GM18951 (cell line): ENCODE results near the gene PDZD7.
"Not testable (repeated sequence)": the region's sequence is repeated elsewhere in the genome, so short reads cannot be mapped to it uniquely, and the experiment has no call there.

Experiments used
- POLR2A ChIP-seq: IDR thresholded peaks from 4 replicates; pipeline ENCODE4 v1.6.1; 2011; ENCODE audit warnings: mild to moderate bottlenecking; ENCODE audit not compliant: insufficient read length, insufficient read depth; ENCODE audit errors: extremely low read depth
- in situ Hi-C: fragments of 300-500 bp; cut with MboI; formaldehyde crosslinking; loops from one replicate; pipeline ENCODE4 v1.12.0; 2022; ENCODE audit warnings: low sequenced_read_pairs, mixed read lengths, inconsistent platforms; ENCODE audit not compliant: unreplicated experiment

PDZD7 gene

GRCh38 chr10:100980711-100981110 is 50.2 kb downstream of the PDZD7 start:
- no peak for TF ChIP-seq POLR2A
- in situ Hi-C loops, result no loop called here

GRCh38 chr10:100980311-100980710 is 50.6 kb downstream of the PDZD7 start:
- TF ChIP-seq POLR2A, result no peak
- in situ Hi-C loops, result no loop called here

DNA sequence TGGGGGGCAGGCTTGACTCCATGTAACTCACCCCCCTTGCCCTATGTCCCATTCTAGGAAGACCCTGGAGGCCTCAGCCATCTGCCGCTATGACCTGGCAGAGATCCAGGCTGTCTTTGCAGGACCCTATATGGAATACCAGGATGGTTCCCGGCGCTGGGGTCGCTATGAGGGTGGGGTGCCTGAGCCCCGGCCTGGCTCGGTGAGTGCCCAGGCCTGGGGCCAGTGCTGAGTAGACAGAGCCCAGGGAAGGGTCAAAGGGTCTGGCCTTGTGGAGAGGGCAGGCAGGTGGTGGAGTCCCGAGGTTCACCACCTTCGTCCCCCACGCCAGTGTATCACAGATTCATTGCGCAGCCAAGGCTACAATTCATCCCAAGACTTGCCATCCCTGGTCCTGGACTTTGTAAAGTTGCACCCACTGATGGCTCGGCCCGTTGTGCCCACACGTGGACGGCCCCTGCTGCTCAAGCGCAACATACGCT is 51.1 kb downstream of the PDZD7 start:
- in situ Hi-C loops, result no loop called here
- TF ChIP-seq POLR2A, result no peak

- in situ Hi-C loops, result no loop called here
- TF ChIP-seq POLR2A, result no peak
Measured at GRCh38 chr10:100978901-100979195, 52.1 kb downstream of the PDZD7 start.

DNA sequence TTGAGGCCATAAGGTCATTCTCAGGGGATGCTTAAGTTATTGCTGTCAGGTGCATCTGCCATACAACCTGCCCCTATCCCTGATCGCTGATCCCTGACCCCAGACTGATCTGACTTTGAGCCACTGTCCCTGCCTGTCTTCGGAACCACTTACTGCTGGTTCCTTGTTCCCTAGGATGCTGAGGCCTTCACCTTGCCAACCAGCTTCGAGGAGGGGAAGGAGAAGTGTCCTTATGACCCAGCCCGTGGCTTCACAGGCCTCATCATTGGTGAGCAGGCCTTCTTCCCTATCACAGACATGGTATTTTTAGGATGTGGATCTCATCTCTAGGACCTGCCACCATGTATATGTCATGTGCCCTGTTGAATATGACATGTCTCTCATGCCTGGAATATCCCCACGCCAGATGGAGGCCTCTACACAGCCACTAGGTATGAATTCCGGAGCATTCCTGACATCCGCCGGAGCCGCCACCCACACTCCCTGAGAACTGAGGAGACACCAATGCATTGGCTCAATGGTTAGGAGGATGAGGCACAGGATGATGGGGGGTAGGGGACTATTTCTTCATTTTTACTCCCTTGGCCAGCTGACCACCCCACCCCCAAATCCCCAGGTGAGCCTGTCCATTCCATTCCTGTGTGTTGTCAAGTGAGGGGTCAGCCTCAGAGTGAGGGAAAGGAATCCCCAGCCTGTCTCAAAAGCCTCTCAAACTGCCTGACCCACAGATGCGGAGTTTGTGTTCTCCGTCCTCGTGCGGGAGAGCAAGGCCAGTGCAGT is 52.6 kb downstream of the PDZD7 start:
- TF ChIP-seq POLR2A, result no peak
- in situ Hi-C loops, result no loop called here

DNA sequence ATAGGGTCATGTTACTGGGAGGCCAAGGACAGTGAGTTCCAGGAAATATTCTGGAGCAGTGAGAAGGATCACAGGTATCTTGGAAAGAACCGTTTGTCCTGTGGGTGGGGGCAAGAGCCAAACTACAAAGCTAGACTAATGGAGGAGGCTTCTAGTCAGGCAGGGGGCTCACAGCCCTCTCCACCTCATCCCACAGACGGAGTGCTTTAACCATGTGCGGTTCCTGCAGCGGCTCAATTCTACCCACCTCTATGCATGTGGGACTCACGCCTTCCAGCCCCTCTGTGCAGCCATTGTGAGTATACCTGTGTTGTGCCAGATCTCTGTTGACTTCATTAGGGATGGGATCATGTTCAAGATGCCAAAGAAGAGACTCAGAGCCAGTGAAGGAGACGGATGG is 53.5 kb downstream of the PDZD7 start:
- in situ Hi-C loops, result no loop called here
- no peak for TF ChIP-seq POLR2A

GRCh38 chr10:100976906-100977305 is 54.0 kb downstream of the PDZD7 start:
- in situ Hi-C loops, result no loop called here
- no peak for TF ChIP-seq POLR2A

DNA sequence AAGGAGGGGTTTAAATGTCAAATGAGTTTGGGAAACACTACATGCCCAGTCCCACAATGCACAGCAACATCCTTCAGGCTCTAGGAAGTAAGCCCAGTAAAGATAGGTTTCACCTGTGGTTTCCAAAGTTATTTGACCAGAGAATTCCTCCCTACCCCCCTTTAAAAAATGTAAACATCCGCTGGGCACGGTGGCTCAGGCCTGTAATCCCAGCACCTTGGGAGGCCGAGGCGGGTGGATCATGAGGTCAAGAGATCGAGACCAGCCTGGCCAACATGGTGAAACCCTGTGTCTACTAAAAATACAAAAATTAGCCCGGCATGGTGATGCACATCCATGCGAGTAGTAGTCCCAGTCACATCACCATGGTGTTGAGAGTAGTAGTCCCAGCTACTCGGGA is 55.5 kb downstream of the PDZD7 start:
- in situ Hi-C loops, result not testable (repeated sequence)

DNA sequence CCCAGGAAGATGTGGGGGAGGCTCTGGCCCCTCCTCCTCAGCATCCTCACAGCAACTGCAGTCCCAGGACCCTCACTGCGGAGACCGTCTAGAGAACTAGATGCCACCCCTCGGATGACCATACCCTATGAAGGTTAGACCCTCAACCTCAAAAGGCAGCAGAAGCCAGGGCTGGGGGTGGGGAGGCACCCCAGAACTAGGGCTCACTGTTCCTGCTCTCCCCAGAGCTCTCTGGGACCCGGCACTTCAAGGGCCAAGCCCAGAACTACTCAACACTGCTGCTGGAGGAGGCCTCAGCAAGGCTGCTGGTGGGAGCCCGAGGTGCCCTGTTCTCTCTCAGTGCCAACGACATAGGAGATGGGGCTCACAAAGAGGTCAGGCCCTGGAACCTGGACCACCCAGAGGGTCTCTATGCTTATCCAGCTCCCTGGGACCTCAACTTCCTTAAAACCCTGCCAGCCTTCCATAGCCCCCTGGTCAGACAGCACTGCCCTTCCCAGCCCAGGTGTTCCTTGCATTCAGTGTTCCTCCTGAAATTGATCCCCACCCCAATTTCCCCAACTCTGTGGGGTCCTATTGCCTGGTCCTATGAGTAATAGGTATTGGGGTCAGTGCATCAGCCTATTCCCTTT is 57.9 kb downstream of the PDZD7 start:
- in situ Hi-C loops, result no loop called here
- TF ChIP-seq POLR2A, result no peak

GRCh38 chr10:100972115-100972903 is 58.6 kb downstream of the PDZD7 start:
- in situ Hi-C loops, result no loop called here
- TF ChIP-seq POLR2A, result no peak

GRCh38 chr10:100970914-100971811 is 59.8 kb downstream of the PDZD7 start:
- TF ChIP-seq POLR2A, result no peak
- in situ Hi-C loops, result no loop called here

DNA sequence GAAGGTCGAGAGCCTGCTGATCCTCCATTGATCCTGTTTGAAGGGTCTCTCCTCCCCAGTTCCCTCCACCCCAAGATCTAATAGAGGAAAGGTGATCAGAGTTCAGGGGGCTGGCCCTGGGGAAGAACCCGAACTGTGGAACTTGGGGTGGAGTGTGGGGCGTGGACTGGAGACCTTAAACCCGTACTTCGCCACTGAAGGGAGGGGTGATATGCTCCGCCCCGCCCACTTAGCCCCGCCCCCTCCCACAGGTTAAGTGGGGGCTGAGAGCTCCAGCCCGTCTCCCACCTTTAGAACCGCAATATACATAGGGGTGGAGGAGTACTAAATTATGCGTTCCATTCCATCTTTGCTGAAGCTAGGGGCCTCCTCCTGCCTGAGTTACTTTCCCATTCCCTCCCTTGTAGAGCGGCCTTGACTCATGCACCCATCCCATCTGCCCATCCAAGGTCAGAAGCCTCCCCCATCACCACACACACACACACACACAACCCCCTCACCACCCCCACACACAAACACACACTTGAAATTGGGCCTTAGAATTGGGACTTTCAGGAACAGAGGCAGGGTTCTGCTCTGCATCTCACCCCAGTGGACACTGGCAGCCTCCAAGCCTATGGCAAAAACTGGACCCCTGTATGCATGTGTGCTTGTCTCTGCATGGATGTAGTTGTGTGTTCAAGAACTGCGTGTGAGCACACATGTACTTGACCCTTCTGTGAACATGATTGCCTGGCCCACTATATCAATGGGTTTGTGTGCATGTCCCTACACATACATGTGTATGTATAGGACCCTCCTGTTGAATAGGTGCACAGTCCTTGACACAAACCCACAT is 60.6 kb downstream of the PDZD7 start:
- in situ Hi-C loops, result no loop called here
- no peak for TF ChIP-seq POLR2A
